ENCODE measurements around the gene MYADML2.
"Not testable (repeated sequence)": the region's sequence is repeated elsewhere in the genome, so short reads cannot be mapped to it uniquely, and the experiment has no call there.

Gene MYADML2

DNA sequence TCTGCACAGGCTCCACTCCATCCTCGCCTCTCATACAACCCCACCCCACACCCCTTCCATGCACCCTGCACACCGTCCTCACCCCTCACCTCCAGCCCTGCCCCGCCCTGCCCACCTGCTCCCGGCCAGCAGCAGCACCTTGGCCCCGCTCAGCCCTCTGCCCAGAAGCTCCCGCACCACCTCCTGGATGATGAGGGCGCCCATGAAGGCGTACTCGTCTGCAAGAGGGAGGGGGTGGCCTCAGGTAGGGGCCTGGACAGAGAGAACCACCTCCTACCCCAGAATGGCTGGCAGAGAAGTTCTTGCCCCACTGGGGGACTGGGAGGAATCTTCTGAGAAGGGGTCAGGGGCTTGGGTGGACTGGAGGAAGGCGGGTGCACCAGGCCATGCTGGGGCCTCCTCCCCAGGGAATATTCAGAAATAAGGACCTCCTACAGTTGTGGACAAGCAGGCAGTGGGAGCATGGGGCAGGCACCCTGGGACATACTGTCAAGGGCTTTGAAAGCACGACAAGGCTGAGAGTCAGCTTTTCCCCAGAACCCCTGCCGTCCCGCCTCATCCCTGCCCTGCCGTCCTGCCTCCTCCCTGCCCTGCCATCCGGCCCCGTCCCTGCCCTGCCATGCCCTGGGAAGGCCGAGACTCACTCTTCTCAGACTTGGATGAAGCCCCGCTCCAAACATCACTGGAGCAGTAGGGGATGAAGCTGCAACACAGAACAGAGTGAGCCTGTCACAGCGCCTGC is 10.8 kb upstream of the MYADML2 start:
- no peak for DNase-seq

DNA sequence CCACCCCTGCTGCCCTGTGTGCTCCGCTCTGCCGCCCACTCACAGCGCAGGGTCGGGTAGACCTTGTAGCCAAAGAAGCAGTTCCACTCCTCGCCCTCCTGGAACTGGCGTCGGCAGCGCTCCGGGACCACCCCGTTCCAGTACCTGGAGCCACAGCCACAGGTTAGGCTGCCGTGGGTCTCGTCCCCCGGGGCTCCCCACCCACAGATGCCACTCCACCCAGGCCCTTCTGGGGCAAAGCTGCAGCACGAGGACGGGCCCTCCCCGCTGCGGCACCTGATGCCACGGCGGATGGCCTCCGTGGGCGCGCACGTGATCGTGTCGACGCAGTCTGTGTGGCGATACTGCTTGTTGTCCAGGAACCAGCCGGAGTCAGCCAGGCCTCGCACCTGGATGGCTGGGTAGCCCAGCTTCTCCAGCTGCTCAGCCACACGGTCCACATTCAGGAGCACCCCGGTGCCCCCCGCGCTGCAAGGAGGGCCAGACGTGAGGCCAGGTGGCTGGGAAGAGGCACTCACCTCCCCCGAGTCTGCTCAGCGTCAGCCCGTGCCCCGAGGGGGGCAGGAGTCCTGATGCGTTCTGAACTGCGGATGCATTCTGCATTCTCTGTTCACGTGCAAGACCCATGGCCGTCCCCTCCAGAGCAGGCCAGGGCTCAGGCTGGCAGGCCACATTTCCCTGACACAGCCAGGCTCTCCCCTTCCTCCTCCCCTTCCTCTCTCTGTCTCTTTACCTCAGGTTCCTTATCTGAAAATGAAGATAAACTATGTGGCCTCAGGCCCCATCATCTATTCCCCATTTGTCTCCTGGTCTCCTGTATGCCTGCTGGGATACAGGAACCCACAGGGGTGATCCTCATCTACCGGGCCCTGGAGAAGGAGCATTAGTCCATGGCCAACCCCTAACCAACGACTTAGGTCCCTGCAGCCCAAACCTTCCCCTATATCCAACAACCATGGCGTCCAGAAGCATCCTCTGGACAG is 9.9 kb upstream of the MYADML2 start:
- no peak for DNase-seq

DNA sequence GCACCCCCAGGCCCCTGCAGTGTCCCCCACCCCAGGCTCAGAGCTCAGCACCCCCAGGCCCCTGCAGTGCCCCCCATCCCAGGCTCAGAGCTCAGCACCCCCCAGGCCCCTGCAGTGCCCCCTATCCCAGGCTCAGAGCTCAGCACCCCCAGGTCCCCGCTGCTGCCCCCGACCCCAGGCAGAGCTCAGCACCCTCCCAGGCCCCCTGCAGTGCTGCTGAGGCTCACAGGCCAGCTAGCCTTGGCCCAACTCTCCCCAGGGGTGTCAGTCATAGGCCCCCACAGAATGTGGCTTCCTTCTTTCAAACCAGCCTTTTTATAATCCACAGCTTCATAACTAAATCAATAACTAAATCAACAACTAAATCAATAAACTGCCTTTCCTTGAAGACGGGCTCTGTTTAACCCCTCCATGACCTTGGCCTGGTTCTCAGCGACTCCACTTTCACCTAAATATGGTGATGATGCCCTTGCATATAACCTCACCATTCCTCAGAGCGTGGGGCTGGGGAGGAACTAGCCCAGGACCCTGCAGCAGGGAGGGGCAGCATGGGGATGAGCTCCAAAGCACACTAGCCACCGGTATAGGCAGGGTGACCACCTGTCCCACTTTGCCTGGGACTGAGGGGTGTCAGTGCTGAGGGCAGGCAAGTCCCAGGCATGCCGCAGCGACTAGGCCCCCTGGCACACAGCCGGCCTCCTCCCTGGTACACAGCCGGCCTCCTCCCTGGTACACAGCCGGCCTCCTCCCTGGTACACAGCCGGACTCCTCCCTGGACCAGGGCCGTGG is 8.9 kb upstream of the MYADML2 start:
- DNase-seq: no peak

DNA sequence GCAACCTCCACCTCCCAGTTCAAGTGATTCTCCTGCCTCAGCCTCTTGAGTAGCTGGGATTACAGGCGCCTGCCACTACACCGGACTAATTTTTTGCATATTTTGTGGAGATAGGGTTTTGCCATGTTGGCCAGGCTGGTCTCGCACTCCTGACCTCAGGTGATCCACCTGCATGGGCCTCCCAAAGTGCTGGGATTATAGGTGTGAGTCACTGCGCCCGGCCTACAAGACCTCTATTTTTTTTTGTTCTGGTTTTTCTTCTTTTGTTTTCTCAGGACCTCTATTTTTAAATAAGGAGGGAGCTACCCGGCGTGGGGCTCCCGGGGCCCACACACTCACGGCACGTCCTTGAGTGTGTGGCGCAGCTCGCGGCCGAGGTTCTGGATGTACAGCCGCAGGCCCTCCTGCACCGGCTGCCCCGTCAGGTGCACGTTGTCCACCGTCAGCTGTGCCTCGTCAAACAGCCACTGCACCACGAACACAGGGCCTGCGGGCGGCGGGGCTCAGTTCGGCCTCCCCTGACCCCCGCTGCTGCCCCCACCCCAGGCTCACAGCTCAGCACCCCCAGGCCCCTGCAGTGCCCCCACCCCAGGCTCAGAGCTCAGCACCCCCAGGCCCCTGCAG is 8.1 kb upstream of the MYADML2 start:
- DNase-seq: no peak

DNA sequence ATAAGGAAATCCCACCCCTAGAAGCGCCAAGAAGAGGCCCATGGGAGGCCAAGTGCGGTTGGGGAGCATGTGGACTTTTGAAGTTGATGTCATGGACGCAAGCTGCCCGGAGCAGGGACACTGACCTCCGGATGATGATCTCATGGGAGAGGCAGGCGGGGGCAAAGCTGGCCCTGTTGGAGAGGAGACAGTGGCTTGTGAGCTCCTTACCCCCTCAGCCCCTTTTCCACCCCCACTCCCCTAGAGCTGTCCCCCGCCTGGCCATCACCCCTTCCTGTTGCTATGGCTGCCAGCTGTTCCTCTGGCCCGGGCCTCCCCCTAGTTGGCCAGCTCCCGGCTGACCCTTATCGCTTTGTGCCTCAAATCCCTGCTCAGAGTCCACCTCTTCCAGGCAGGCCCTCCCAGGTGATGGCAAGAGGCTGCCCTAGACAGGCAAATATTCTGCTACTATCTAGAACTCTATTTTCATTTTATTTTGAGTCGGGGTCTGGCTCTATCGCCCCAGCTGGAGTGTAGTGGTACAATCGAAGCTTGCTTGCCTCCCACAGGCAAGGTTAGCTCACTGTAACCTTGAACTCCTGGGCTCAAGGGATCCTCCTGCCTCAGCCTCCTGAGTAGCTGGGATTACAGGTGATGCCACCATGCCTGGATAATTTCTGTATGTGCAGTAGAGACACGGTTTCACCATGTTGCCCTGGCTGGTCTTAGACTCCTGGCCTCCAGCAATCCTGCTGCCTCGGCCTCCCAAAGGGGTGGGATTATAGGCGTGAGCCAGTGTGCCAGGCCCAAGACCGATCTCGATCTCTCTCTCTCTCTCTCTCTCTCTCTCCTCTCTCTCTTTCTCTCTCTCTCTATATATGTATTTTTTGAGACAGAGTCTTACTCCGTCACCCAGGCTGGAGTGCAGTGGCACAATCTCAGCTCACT is 7.4 kb upstream of the MYADML2 start:
- no peak for DNase-seq

DNA sequence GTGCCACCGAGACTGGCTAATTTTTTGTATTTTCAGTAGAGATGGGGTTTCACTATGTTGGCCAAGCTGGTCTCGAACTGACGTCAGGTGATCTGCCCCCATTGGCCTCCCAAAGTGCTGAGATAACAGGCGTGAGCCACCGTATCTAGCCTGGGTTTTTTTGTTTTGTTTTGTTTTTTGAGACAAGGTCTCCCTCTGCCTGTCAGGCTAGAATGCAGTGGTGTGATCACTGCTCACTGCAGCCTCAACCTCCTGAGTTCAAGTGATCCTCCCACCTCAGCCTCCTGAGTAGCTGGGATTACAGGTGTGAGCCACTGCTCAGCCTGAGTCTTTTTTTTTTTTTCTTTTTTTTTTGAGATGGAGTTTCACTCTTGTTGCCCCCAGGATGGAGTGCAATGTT is 6.4 kb upstream of the MYADML2 start:
- DNase-seq: not testable (repeated sequence)

DNA sequence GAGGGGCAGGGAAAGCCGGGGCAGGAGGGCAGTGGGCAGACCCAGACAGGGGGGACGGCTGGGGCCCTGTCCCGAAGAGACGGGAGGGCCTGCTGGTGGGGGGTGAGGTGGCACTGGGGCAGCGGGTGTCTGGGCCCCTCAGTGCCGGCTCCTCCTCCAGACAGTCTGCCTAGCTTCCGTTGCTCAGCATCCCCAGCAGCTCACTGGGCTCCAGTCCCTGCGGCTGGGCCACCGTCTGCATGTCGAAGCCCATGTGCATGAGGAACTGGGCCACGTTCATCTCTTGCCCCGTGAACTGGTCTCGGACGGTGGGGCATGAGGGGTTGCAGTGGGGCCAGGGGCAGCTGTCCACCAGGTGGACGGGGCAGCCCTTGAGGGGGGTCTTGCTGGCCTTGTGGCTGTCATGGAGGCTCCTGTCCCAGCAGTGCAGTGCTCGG is 5.8 kb upstream of the MYADML2 start:
- DNase-seq: no peak

DNA sequence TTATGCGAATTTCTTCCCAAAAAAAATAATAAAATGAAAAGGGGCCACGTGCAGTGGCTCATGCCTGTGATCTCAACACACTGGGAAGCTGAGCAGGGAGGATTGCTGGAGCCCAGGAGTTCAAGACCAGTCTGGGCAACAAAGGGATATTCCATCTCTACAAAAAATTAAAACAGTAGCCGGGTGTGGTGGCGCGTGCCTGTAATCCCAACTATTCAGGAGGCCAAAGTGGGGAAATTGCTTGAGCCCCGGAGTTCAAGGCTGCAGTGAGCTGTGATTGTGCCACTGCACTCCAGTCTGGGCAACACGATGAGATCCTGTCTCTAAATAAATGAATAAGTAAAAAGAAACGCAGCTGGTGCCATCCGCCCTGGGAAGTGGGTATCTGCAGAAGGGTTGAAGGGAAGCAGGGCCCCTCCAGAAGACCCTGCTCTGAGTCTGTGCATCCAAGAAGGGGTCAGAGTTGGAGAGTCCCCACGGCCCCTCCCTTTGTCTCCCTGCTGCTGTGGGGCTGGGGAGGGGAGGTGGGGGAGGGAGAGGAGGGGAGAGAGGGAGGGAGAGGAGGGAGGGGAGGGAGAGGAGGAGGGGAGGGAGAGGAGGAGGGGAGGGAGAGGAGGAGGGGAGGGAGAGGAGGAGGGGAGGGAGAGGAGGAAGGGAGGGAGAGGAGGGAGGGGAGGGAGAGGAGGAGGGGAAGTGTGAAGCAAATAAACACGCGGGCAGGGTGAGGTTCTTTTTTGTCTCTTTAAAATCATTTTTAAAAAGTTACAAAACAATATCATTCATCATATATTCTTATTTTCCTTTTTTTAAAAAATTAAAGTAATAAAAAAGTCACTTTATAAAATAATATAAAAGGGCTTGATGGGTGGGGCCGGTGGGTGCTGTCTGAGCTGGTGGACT is 5.0 kb upstream of the MYADML2 start:
- no peak for DNase-seq

DNA sequence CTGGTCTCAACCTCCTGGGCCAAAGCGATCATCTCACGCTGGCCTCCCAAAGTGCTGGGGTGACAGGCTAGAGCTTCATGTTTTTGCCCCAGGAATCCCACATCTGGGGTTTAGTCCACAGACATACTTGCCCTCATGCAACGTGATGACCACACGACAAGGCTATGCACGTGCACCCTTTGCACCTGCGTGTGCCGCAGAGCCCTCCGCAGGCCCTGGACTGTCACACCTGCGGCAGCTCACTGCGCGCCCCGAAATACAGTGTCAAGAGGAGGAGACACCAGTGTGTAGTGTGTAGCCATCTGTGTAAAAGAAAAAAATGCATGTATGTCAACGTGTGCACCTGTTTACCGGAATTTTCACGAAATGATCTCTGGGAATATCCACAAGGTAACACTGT is 3.5 kb upstream of the MYADML2 start:
- DNase-seq: no peak

DNA sequence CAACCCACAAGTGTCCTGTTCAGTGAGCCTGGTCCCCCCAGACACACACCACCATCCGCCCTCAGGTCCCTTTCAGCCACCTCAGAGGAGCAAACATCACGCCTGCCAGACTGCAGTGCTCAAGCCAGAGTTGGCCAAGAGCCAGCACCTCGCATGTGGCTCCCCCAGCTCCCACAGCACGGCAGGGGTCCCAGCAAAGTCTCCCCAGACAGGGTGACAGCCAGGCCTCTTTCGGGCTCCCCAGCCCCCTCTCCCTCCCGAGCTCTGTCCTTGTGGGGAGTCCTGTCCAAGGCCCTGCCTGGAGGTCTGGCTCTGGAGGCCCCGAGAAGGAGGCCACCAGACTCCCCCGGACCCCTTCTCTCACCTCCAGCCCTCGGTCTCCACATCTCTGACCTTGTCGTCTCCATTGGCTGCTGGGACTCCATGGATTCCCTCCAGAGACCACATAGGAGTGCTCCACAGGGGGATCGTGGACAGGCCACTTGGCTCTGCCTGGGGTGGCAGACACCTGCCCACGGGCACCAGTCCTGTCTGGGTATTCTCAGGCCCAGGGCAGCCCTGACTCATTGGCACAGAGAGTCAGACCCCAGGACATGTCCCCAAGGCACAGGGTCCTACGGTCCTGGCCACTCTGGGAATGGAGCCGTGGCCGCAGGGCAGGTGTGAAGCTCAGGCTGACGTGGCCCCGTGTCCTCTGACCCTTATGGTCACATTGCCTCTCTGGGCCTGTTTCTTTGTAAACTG is 1.8 kb upstream of the MYADML2 start:
- DNase-seq: no peak

DNA sequence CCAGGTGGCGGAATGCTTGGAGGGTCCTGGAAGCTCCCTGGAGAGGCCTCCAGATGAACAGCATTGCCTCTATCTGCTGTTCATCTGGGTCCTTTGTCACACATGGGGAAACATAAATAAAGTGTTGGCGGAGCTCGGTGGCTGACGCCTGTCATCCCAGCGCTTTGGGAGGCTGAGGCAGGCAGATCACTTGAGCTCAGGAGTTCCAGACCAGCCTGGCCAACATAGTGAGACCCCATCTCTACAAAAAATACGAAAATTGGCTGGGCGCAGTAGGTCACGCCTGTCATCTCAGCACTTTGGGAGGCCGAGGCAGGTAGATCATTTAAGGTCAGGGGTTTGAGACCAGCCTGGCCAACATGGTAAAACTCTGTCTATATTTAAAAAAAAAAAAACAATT is 2.2 kb downstream of the MYADML2 start:
- no peak for DNase-seq

DNA sequence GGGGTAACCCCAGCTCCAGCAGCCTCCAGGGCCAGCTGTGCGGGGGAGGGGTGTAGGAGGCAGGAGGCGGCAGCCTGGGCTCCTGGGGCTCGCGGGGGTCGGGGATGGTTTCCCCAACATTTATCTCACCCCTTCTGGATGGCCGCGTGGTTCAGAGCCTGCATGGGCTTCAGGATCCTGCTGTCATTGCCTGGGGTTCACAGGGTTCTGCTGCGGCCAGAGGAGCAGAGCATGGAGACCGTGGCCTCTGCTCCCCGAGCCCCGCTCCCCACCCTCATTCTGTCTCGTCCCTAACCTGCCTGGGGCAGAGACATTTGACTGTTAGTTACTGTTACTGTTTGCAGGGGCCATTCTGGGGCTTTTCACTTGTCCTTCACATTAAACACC is 4.9 kb downstream of the MYADML2 start:
- DNase-seq: no peak

DNA sequence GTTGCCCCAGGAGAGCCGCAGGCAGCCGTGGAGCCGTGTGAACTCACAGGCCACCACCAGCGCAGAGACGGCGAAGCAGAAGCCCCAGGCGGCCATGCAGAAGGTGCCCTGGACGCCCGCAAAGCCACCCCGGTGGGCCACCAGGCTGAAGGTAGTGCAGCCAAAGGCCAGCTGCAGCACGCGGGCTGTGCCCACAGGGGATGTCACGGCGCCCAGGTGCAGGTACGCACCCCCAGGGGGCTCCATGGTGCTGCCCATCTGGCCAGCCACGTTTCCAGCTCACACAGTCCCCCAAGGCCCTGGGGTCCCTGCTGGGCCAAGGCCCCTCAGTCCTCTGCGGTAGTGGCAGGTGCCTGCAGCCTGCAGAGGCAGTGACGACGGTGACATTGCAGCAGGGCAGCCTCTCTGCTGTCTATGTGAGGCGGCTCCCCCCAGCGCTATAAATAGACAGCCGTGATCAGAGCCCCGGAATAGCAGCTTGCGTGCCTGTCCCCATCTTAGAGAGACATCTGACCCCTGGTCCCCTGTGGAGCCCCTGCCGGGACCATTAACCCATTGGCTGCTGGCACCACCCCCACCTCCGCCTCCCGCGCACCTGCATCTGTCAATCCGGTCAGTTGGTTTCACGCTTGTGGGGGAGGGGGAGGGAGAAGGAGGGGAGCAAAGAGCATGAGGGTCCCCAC is 5.4 kb downstream of the MYADML2 start:
- DNase-seq: no peak

DNA sequence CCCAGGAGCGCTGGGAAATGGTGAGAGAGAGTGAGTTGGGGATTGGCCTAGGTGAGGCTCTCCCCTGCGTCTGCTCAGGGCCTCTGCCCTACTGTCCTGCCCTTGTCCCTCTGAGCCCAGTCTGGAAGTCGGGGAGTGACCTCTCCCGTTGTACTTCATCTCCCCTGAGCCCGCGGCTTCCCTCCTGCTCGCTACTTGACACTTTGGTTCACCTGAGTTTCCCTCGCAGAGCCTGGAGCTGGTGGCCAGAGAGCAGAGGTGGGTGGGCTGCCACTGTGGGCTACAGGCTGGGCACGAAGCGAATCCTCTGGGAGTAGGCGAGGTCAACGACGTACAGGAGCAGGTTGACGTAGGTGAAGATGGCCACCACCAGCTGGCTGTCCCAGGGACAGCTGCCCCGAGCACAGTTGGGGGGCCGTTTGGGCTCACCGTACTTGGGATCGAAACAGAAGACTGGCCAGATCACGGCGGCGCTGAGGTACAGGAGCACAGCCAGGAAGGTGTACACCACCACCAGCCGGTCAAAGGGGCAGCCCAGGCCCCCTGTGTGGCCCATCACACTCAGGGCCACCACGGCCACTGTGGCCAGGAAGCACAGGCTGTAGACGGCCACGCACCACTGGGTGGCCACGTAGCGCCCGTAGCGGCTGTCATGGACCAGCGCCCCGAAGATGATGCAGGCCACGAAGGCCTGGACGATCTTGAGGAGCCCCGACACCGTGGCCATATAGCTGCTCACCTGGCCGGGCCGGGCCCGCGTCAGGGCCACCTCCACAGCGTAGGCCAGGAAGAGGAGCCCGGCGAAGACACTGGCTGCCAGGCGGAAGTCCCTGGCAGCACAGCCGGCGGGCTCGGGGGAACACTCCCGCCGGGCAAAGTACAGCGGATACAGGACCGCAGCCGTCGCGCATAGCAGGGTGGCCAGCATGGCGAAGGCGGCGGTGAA is 6.2 kb downstream of the MYADML2 start:
- no peak for DNase-seq

DNA sequence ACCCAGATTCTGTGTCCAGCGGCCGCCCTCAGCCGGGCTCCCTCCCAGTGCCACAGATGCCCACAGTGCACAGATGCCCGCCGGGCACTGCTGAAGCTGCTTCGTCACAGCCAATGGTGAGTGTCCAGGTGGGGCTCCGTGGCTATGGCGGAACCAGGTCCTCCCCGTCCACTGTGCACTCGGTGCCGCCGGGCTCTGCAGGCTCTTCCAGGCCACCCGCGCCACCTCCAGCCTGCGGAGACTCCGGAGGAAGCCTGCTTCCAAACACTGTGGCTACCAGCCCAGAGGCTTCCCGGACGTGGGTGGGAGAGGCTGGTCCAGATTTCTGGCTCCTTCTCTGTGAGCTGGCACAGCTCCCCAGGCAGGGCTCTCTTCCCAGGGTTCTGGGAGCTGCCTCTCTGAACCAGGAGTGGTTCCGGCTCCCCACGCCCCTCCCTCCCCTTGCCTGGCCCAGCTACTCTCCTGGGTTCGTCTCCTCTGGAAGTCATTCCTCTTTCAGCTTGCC is 7.1 kb downstream of the MYADML2 start:
- no peak for DNase-seq

DNA sequence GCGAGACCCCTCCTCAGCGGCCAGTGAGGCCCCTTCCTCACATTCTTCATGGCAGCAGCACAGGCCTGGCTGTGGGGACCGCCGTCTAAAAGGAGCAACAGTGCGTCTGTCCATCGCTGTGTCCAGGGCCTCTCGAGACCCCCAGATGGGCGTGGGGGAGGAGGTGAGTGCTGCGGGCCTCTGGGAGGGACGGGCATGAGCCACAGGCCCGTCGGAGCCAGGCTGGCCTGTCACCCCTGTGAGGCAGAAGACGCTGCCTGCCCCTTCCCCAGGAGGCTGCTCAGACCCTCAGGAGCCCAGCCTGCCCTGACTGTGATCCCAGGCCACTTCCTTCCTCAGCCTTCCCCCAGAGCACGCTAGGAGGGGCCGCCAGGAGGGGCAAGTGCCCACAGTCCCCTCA is 7.8 kb downstream of the MYADML2 start:
- no peak for DNase-seq

DNA sequence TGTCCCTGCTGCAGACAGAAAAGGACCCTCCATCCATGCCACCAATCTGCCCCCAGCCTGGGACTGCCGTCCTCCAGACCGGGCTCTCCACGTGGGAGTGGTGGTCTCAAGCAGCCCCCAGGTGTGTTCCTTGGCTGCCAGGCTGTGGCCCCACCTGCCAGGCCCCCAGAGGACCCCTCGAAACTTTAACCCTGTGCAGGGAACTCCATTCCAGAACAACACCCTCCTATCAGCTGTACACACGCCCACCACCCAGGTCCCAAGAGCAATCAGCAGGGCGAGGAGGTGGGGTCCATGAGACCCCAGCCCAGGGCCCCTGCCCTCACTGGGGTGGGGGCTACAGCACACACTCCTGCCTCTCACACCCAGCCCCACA is 11.3 kb downstream of the MYADML2 start:
- DNase-seq: no peak

Data from stimulated activated naive CD4-positive, alpha-beta T cell treated with Interleukin-2 at 50 U/mL for 16 hours (primary cell).